WTC11 (cell line): ENCODE results near the gene GABPB1. TPM values are rescaled to one million over a fixed set of nuclear protein-coding genes. Genes with fewer than 3 reads are reported as not detected.

Source experiments
- ATAC-seq: fragments of 200-7000 bp; cut with Tn5 transposase; 2 replicates; pipeline ENCODE4 v1.10.0; 2021; ENCODE audit warnings: mild to moderate bottlenecking, moderate library complexity
- CTCF ChIA-PET: fragments of 300-600 bp; sonication (Branson Sonifier 250); formaldehyde crosslinking; loops from one replicate; lab custom pipeline; 2021; ENCODE audit warnings: antibody characterized with exemption; lab: Charles Lee
- POLR2A ChIA-PET: fragments of 350-600 bp; sonication (Branson Sonifier 250); formaldehyde crosslinking; loops from one replicate; lab custom pipeline; 2021; ENCODE audit warnings: antibody characterized with exemption; lab: Charles Lee
- DNase-seq: peaks from one replicate; pipeline ENCODE4 v3.0.0; 2021; ENCODE audit warnings: low spot score
- H3K27ac Mint-ChIP-seq: 2 replicates; pipeline ENCODE4 v1.8.0; 2021; ENCODE audit warnings: mixed read lengths
- H3K27me3 Mint-ChIP-seq: 2 replicates; pipeline ENCODE4 v1.8.0; 2021; ENCODE audit warnings: low read depth, mild to moderate bottlenecking, moderate library complexity, mixed read lengths
- H3K36me3 Mint-ChIP-seq: 2 replicates; pipeline ENCODE4 v1.8.0; 2021; ENCODE audit warnings: mixed read lengths
- H3K4me1 Mint-ChIP-seq: 2 replicates; pipeline ENCODE4 v1.8.0; 2022; ENCODE audit warnings: mixed read lengths
- H3K4me3 Mint-ChIP-seq: 2 replicates; pipeline ENCODE4 v1.8.0; 2021; ENCODE audit warnings: mild to moderate bottlenecking, moderate library complexity, mixed read lengths
- H3K9me3 Mint-ChIP-seq: 2 replicates; pipeline ENCODE4 v1.8.0; 2021; ENCODE audit warnings: mixed read lengths
- AR ChIP-seq: fragments of 250-450 bp; sonication (Bioruptor Pico); IDR thresholded peaks from 2 replicates; pipeline ENCODE4 v1.9.0; 2021; ENCODE audit warnings: mild to moderate bottlenecking
- ATF3 ChIP-seq: sonication (generic); formaldehyde crosslinking; conservative IDR thresholded peaks from 2 replicates; pipeline ENCODE4 v1.8.1; 2022; ENCODE audit warnings: mild to moderate bottlenecking, missing genetic modification reagents
- CBFB ChIP-seq: sonication (generic); formaldehyde crosslinking; IDR thresholded peaks from 2 replicates; pipeline ENCODE4 v1.8.1; 2022; ENCODE audit warnings: mild to moderate bottlenecking, low read depth, missing genetic modification reagents
- E2F5 ChIP-seq: sonication (generic); formaldehyde crosslinking; IDR thresholded peaks from 2 replicates; pipeline ENCODE4 v1.8.1; 2022; ENCODE audit warnings: mild to moderate bottlenecking, moderate library complexity, missing genetic modification reagents
- FOXK1 ChIP-seq: sonication (generic); formaldehyde crosslinking; IDR thresholded peaks from 2 replicates; pipeline ENCODE4 v1.8.0; 2022; ENCODE audit warnings: mild to moderate bottlenecking, moderate library complexity, missing genetic modification reagents
- FOXP1 ChIP-seq: sonication (generic); formaldehyde crosslinking; IDR thresholded peaks from 2 replicates; pipeline ENCODE4 v1.8.0; 2022; ENCODE audit warnings: missing genetic modification reagents, mild to moderate bottlenecking, moderate library complexity, borderline replicate concordance
- HMGXB4 ChIP-seq: sonication (generic); formaldehyde crosslinking; IDR thresholded peaks from 2 replicates; pipeline ENCODE4 v1.8.1; 2023; ENCODE audit warnings: mild to moderate bottlenecking, moderate library complexity, missing genetic modification reagents
- NFATC4 ChIP-seq: fragments of 250-450 bp; sonication (Bioruptor Pico); IDR thresholded peaks from 2 replicates; pipeline ENCODE4 v1.9.0; 2021; ENCODE audit warnings: mild to moderate bottlenecking
- ZBTB21 ChIP-seq: sonication (generic); formaldehyde crosslinking; IDR thresholded peaks from 2 replicates; pipeline ENCODE4 v1.8.1; 2023; ENCODE audit warnings: mild to moderate bottlenecking, missing genetic modification reagents, borderline replicate concordance
- ZBTB43 ChIP-seq: sonication (generic); formaldehyde crosslinking; IDR thresholded peaks from 2 replicates; pipeline ENCODE4 v1.8.1; 2023; ENCODE audit warnings: mild to moderate bottlenecking, missing genetic modification reagents
- ZNF396 ChIP-seq: fragments of 250-450 bp; sonication (Bioruptor Pico); IDR thresholded peaks from 2 replicates; pipeline ENCODE4 v1.8.0; 2021; ENCODE audit warnings: mild to moderate bottlenecking, moderate library complexity, borderline replicate concordance
- ZNF512 ChIP-seq: sonication (generic); formaldehyde crosslinking; IDR thresholded peaks from 2 replicates; pipeline ENCODE4 v1.8.1; 2022; ENCODE audit warnings: missing genetic modification reagents, borderline replicate concordance
- ZNF532 ChIP-seq: fragments of 250-450 bp; sonication (Bioruptor Pico); IDR thresholded peaks from 2 replicates; pipeline ENCODE4 v1.9.0; 2021; ENCODE audit warnings: mild to moderate bottlenecking, borderline replicate concordance
- total RNA-seq: library from RNA; stranded (reverse); gene quantifications from 3 replicates; pipeline ENCODE4 v1.2.3, GENCODE V29; 2021

GABPB1 gene
- total RNA-seq, 1 experiment from 2014 or later: 28.9 TPM

GRCh38 chr15:50228866-50229265, 126.1 kb downstream of the GABPB1 start (continued):
- TF ChIP-seq ZNF512: no peak
- TF ChIP-seq FOXK1 (CRISPR knock-in tag): no peak
- TF ChIP-seq HMGXB4 (CRISPR knock-in tag): no peak
- TF ChIP-seq ATF3 (CRISPR knock-in tag): no peak
- no peak for TF ChIP-seq E2F5 (CRISPR knock-in tag)
- no peak for TF ChIP-seq ZBTB43 (CRISPR knock-in tag)

GRCh38 chr15:50227076-50227475, 127.9 kb downstream of the GABPB1 start:
- DNase-seq: no peak
- H3K9me3 Mint-ChIP-seq: no peaks in the 10 kb centered on the region
- H3K36me3 Mint-ChIP-seq: peaks cover 3% of the 10 kb centered on the region; the same call in 1 of the 2 replicates
- H3K27me3 Mint-ChIP-seq: no peaks in the 10 kb centered on the region
- TF ChIP-seq CBFB (CRISPR knock-in tag) (no peak), ZBTB21 (CRISPR knock-in tag) (no peak), ZNF396 (no peak), AR (CRISPR knock-in tag) (no peak), FOXP1 (CRISPR knock-in tag) (no peak), ZNF532 (no peak), NFATC4 (CRISPR knock-in tag) (no peak)
- TF ChIP-seq, all 79 proteins: peak for 0
- POLR2A ChIA-PET: no interaction called here
- ATAC-seq: no peak
- H3K4me3 Mint-ChIP-seq: no peak overlapping the region
- no peak overlapping the region for H3K27ac Mint-ChIP-seq
- CTCF ChIA-PET: no interaction called here
- H3K4me1 Mint-ChIP-seq: no peaks in the 10 kb centered on the region
